Activated CD4-positive, alpha-beta T cell treated with anti-CD3 and anti-CD28 coated beads for 4 hours (primary cell): Measurements from ENCODE around the gene DIS3L2.
"Not testable (repeated sequence)": the region's sequence is repeated elsewhere in the genome, so short reads cannot be mapped to it uniquely, and the experiment has no call there.

Source experiments
- DNase-seq, 2 donors: peaks; one replicate each; pipeline ENCODE4 v3.0.0-alpha.2; 2020

Gene DIS3L2

GRCh38 chr2:232061265-232061664 is 99.8 kb downstream of the DIS3L2 start:
- no peak for DNase-seq

GRCh38 chr2:232073026-232073425 is 111.5 kb downstream of the DIS3L2 start:
- no peak for DNase-seq

GRCh38 chr2:232073699-232074098 is 112.2 kb downstream of the DIS3L2 start:
- DNase-seq, result no peak

GRCh38 chr2:232075080-232075479 is 113.6 kb downstream of the DIS3L2 start:
- no peak for DNase-seq

GRCh38 chr2:232075859-232076258 is 114.3 kb downstream of the DIS3L2 start:
- DNase-seq, result no peak

GRCh38 chr2:232076272-232076671 is 114.8 kb downstream of the DIS3L2 start:
- no peak for DNase-seq

- no peak for DNase-seq
Measured at GRCh38 chr2:232076736-232077135, 115.2 kb downstream of the DIS3L2 start.

GRCh38 chr2:232085164-232085563 is 123.7 kb downstream of the DIS3L2 start:
- no peak for DNase-seq

GRCh38 chr2:232085826-232086425 is 124.4 kb downstream of the DIS3L2 start:
- no peak for DNase-seq

GRCh38 chr2:232088771-232089170 is 127.3 kb downstream of the DIS3L2 start:
- no peak for DNase-seq

GRCh38 chr2:232094201-232094600 is 132.7 kb downstream of the DIS3L2 start:
- DNase-seq, result no peak

- DNase-seq, result no peak
Measured at GRCh38 chr2:232094883-232095282, 133.4 kb downstream of the DIS3L2 start.

- no peak for DNase-seq
Measured at GRCh38 chr2:232097260-232097659, 135.7 kb downstream of the DIS3L2 start.

- no peak for DNase-seq
Measured at GRCh38 chr2:232097758-232098157, 136.2 kb downstream of the DIS3L2 start.

GRCh38 chr2:232102380-232102779 is 140.9 kb downstream of the DIS3L2 start:
- no peak for DNase-seq

- no peak for DNase-seq
Measured at GRCh38 chr2:232103140-232103737, 141.7 kb downstream of the DIS3L2 start.

- DNase-seq, result no peak
Measured at GRCh38 chr2:232104076-232104646, 142.6 kb downstream of the DIS3L2 start.

- DNase-seq, result no peak
Measured at GRCh38 chr2:232111551-232111950, 150.0 kb downstream of the DIS3L2 start.

- DNase-seq, result no peak
Measured at GRCh38 chr2:232113821-232114220, 152.3 kb downstream of the DIS3L2 start.

GRCh38 chr2:232115728-232116361 is 154.3 kb downstream of the DIS3L2 start:
- not testable (repeated sequence) for DNase-seq

- DNase-seq, result no peak
Measured at GRCh38 chr2:232116852-232117251, 155.3 kb downstream of the DIS3L2 start.

GRCh38 chr2:232117413-232117812 is 155.9 kb downstream of the DIS3L2 start:
- DNase-seq, result no peak

- no peak for DNase-seq
Measured at GRCh38 chr2:232120911-232121310, 159.4 kb downstream of the DIS3L2 start.

- no peak for DNase-seq
Measured at GRCh38 chr2:232124309-232124708, 162.8 kb downstream of the DIS3L2 start.
